HG02885 (cell line): ENCODE measurements around the gene NCDN.

Experiments
- ATAC-seq: cut with Tn5 transposase; IDR thresholded peaks from one replicate; pipeline ENCODE4 v1.9.1; 2021; ENCODE audit warnings: mild to moderate bottlenecking; ENCODE audit not compliant: unreplicated experiment, poor library complexity

Gene NCDN

DNA sequence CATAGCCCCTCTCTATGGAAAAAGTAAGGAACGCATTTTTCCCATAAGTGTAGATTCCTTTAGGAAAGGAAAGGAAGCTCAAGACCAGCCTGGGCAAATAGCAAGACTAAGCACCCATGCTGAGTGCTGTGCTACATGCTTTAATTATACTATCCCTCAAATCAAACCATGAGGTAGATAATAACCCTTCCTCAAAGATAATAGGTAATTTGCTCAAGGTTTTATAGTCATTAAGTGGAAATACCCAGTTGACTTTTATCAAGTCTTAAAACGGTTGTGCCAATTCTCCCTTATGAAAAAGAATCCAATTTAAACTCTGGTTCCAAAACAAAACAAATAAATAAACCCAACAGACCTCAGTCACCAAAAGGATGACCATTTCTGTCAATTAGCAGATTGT, 3.7 kb upstream of the NCDN start:
- no peak for ATAC-seq

DNA sequence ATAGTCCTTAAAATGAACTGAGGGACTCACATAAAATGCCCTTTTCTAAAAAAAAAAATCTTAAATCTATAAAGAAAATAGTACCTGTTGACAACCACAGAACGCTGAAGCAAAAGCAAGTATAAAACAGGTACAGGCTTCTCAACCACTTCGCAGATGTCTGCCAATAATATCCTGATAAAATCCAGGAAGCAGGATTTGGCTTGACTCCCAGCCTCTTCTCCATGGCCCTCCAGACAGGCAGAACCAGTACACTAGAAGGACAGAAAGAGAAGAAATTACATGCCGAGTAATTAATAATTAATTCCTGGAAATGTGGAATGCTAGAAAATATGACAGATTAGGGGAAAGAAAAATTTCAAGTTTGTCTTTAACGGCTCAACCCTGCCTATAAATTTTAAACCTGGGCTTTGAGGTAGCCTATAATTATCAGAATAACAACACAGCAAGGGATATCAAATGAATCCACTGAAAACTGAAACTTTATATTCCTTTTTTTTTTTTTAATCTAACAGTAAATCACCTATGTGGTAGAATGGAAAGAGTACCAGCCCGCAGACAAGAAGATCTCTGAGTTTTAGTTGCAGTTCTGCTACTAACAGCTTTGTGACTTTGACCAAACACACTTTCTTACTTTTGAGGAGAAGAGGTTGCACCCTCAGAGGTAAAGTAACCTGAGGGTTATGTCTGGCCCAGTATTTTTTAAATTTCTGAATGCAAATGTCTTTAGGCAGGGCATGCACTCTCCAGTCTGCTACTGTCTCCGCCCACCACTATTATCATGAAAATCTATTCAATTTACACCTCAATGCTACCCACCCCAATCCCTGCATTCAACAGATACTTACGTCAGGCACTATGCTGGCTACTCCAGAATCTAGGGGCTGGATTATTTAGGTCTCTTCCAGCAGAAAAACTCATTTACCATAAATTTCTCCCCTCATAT, 3.1 kb upstream of the NCDN start:
- no peak for ATAC-seq

DNA sequence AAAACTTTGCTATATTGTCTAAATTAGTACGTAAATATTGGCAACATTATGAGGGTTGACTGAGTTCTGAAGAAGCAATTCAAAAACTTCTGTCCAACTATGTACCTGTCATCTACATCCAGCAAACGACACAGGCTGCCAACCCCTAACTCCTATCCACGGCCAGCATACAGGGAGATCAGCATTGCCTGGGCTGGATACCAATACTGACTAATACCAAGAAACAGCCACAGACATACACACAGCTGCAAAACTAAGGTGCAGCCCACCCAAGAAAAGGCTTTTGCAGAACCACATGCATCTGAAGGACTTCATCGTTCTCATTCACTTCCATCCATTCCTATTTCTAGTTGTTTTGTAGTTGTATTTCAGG, 2.4 kb upstream of the NCDN start:
- ATAC-seq, result no peak

- ATAC-seq, result no peak
These were observed 1.8 kb upstream of the NCDN start for GRCh38 chr1:35555601-35556477.

- ATAC-seq, result no peak
These were observed 998 bp upstream of the NCDN start for GRCh38 chr1:35556484-35557117.

- peak; percentile 82 for ATAC-seq
These were observed 435 bp upstream of the NCDN start, which contains the start of gene KIAA0319L for GRCh38 chr1:35557118-35557610. KIAA0319L (minus strand) TSS chr1:35557403; CDS start chr1:35554491, 2,912 bp downstream.

- no peak for ATAC-seq
These were observed 1.0 kb downstream of the NCDN start for GRCh38 chr1:35558374-35559316.

GRCh38 chr1:35559317-35559944, 1.8 kb downstream of the NCDN start:
- no peak for ATAC-seq

DNA sequence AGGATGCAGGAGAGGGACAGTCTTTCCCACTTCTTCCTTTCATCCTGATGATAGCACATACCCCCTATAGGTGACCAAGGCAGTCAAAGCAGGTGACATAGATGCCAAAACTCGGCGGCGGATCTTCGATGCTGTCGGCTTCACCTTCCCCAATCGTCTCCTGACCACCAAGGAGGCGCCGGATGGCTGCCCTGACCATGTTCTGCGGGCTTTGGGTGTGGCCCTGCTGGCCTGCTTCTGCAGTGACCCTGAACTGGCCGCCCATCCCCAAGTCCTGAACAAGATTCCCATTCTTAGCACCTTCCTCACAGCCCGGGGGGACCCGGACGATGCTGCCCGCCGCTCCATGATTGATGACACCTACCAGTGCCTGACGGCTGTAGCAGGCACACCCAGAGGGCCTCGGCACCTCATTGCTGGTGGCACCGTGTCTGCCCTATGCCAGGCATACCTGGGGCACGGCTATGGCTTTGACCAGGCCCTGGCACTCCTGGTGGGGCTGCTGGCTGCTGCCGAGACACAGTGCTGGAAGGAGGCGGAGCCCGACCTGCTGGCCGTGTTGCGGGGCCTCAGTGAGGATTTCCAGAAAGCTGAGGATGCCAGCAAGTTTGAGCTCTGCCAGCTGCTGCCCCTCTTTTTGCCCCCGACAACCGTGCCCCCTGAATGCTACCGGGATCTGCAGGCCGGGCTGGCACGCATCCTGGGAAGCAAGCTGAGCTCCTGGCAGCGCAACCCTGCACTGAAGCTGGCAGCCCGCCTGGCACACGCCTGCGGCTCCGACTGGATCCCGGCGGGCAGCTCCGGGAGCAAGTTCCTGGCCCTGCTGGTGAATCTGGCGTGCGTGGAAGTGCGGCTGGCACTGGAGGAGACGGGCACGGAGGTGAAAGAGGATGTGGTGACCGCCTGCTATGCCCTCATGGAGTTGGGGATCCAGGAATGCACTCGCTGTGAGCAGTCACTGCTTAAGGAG, 2.9 kb downstream of the NCDN start:
- no peak for ATAC-seq

DNA sequence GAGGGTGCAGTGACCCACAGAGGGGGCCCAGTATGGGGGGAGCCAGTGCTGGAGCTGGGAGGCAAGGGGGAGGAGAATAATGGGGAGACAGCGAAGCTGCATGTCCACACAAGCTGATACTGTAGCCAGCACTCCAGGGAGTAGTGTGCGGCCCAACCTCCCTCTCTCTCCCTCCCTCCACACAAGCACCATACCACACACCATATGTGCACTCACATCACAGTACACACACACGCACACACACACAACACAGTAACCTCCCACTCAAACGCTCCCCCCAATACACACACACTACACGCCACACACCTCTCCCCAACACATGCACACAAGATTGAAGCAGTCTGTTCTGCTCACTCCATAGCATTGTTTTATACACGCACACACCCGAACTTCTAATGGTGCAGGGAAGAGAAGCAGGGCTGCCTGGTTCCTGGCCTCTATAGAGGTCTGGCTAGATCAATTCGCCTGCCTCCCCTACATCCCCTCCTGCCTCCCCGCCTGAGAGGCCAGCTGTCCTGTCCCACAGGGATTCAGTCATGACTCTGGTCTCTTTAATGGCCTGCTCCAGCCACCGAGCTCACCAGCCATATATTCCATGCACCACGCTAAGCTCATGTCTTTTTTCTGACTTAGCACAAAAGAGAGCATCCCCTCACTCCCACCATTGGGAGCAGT, 3.8 kb downstream of the NCDN start:
- no peak for ATAC-seq

DNA sequence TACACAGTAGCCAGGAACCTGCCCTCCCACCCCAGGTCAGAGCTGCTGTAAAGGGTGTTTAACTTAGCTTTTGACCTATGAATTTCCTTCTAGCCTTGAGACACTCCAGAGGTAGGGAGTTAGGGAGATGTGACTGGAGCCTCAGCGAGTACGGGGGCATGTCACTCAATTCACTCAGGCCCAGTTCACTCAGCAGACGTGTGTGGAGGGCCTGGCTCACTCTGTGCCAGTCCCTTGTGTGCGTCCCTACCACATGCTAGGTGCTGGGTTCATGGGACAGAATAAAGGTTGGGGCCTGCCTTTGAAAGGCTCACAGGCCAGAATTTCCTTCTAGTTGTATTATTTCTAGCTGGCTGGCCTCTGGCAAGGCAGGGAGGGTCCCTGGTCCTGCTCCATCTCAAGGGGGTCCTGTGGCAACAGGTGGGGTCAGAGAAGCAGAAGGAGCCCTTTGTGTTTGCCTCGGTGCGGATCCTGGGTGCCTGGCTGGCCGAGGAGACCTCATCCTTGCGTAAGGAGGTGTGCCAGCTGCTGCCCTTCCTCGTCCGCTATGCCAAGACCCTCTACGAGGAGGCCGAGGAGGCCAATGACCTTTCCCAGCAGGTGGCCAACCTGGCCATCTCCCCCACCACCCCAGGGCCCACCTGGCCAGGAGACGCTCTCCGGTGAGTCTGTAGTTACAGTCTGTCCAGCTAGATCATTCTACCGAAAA, 4.5 kb downstream of the NCDN start:
- no peak for ATAC-seq

- ATAC-seq, result no peak
These were observed 5.6 kb downstream of the NCDN start for GRCh38 chr1:35563166-35563565.

- no peak for ATAC-seq
These were observed 6.7 kb downstream of the NCDN start for GRCh38 chr1:35564037-35564883.

DNA sequence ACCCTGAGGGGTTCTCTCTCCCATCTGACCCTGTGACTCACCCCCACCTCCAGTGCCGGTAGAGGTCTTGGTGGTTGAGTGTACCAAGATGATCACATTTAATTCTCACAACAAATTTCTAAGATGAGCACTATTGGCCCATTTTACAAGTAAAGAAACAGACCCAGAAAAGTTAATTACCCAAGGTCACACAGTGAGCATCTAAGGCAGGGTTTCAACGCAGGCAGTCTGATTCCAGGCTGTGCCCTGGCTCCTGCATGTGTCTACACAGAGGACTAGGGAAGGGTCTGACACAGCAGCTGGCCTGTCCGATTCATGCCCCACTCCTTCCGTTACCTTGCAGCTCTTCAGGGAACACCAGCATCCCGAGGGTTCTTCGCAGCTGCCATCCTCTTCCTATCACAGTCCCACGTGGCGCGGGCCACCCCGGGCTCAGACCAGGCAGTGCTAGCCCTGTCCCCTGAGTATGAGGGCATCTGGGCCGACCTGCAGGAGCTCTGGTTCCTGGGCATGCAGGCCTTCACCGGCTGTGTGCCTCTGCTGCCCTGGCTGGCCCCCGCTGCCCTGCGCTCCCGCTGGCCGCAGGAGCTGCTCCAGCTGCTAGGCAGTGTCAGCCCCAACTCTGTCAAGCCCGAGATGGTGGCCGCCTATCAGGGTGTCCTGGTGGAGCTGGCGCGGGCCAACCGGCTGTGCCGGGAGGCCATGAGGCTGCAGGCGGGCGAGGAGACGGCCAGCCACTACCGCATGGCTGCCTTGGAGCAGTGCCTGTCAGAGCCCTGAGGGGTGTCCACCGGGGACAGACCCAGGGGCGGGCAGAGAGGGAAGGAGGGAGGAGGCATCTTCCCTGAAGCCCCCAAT, 7.5 kb downstream of the NCDN start:
- ATAC-seq, result no peak

GRCh38 chr1:35565742-35566133, 8.1 kb downstream of the NCDN start:
- no peak for ATAC-seq
